Neutrophil (primary cell): ENCODE measurements around the gene ABHD12.

Experiments used
- H3K27ac ChIP-seq: fragments of 200-600 bp; sonication (generic); 2 replicates; pipeline ENCODE4 v1.5.1; 2016; ENCODE audit warnings: mild to moderate bottlenecking, moderate library complexity
- H3K27me3 ChIP-seq: fragments of 200-600 bp; sonication (generic); 2 replicates; pipeline ENCODE4 v1.6.0; 2016; ENCODE audit warnings: mild to moderate bottlenecking
- H3K36me3 ChIP-seq: fragments of 200-600 bp; sonication (generic); 2 replicates; pipeline ENCODE4 v1.5.1; 2017
- H3K4me1 ChIP-seq, 2 experiments: fragments of 200-600 bp in 1 of 2; sonication (generic) in 1 of 2; 1 replicate in 1 of 2; 2 replicates in 1 of 2; pipeline versions ENCODE4 v1.5.1 to v1.6.1; 2013 to 2016; ENCODE audit warnings: low read depth in 1 of 2, low read length in 1 of 2, mild to moderate bottlenecking in 1 of 2, moderate library complexity in 1 of 2; ENCODE audit not compliant: control insufficient read depth in 1 of 2, insufficient read depth in 1 of 2
- H3K4me3 ChIP-seq, 2 experiments: fragments of 200-600 bp in 1 of 2; sonication (generic) in 1 of 2; 1 replicate in 1 of 2; 2 replicates in 1 of 2; pipeline ENCODE4 v1.5.1; 2013 to 2016; ENCODE audit warnings: low read depth in 1 of 2, low read length in 1 of 2, mild to moderate bottlenecking in 1 of 2, moderate library complexity in 1 of 2
- H3K9me3 ChIP-seq: fragments of 200-600 bp; sonication (generic); 2 replicates; pipeline ENCODE4 v1.5.1; 2016
- CTCF ChIP-seq: fragments of 200-600 bp; sonication (generic); IDR thresholded peaks from 2 replicates; pipeline ENCODE4 v1.5.1; 2016; ENCODE audit warnings: antibody characterized with exemption

Gene ABHD12

GRCh38 chr20:25374842-25375241 is 15.8 kb downstream of the ABHD12 start:
- TF ChIP-seq CTCF = no peak
- Histone ChIP-seq H3K27me3 (no peaks in the 10 kb centered on the region), H3K36me3 (no peaks in the 10 kb centered on the region), H3K4me1 (no peaks in the 10 kb centered on the region), H3K4me3 (no peak overlapping the region), H3K27ac (no peak overlapping the region), H3K9me3 (no peaks in the 10 kb centered on the region)

- no peaks in the 10 kb centered on the region for H3K4me1 ChIP-seq
- H3K27me3 ChIP-seq = no peaks in the 10 kb centered on the region
- H3K4me3 ChIP-seq = no peak overlapping the region
- no peaks in the 10 kb centered on the region for H3K9me3 ChIP-seq
- no peak for TF ChIP-seq CTCF
- no peaks in the 10 kb centered on the region for H3K36me3 ChIP-seq
- no peak overlapping the region for H3K27ac ChIP-seq
These were observed 17.9 kb downstream of the ABHD12 start for GRCh38 chr20:25372584-25373336.

- Histone ChIP-seq H3K36me3 (no peaks in the 10 kb centered on the region), H3K4me1 (no peaks in the 10 kb centered on the region), H3K4me3 (no peak overlapping the region), H3K27ac (no peak overlapping the region), H3K27me3 (no peaks in the 10 kb centered on the region), H3K9me3 (no peaks in the 10 kb centered on the region)
- no peak for TF ChIP-seq CTCF
These were observed 20.7 kb downstream of the ABHD12 start for GRCh38 chr20:25369971-25370370.

GRCh38 chr20:25369529-25369928 is 21.1 kb downstream of the ABHD12 start:
- no peak for TF ChIP-seq CTCF
- no peaks in the 10 kb centered on the region for H3K4me1 ChIP-seq
- no peak overlapping the region for H3K27ac ChIP-seq
- no peaks in the 10 kb centered on the region for H3K36me3 ChIP-seq
- no peaks in the 10 kb centered on the region for H3K9me3 ChIP-seq
- H3K27me3 ChIP-seq = no peaks in the 10 kb centered on the region
- H3K4me3 ChIP-seq = no peak overlapping the region

GRCh38 chr20:25368976-25369375 is 21.7 kb downstream of the ABHD12 start:
- no peak overlapping the region for H3K4me3 ChIP-seq
- H3K36me3 ChIP-seq = no peaks in the 10 kb centered on the region
- H3K9me3 ChIP-seq = no peaks in the 10 kb centered on the region
- TF ChIP-seq CTCF = no peak
- H3K27ac ChIP-seq = no peak overlapping the region
- H3K4me1 ChIP-seq = no peaks in the 10 kb centered on the region
- H3K27me3 ChIP-seq = no peaks in the 10 kb centered on the region
